Stromal cell of bone marrow (primary cell): Measurements from ENCODE around the gene HILPDA.

ENCODE experiments used
- DNase-seq: peaks from one replicate; pipeline ENCODE4 v3.0.0-alpha.2; 2012; ENCODE audit warnings: low read depth

HILPDA gene

GRCh38 chr7:128455543-128456254, at the start of gene HILPDA:
Gene HILPDA (plus strand): TSS chr7:128455878. CDS start chr7:128457269, 1,391 bp downstream.
- peak; percentile 95 for DNase-seq

GRCh38 chr7:128406314-128407232, 49.1 kb upstream of the HILPDA start:
- no peak for DNase-seq

- DNase-seq, result no peak
Observed at GRCh38 chr7:128407233-128407589, 48.5 kb upstream of the HILPDA start.

GRCh38 chr7:128407751-128408708, 47.6 kb upstream of the HILPDA start:
- DNase-seq, result no peak

- no peak for DNase-seq
Observed at GRCh38 chr7:128408709-128409595, 46.7 kb upstream of the HILPDA start.

GRCh38 chr7:128409596-128410450, 45.9 kb upstream of the HILPDA start, which contains the start of gene IMPDH1:
Gene IMPDH1 (minus strand): TSS chr7:128409982. CDS start chr7:128409901, 81 bp downstream.
- peak; percentile 60 for DNase-seq

GRCh38 chr7:128410451-128410753, 45.3 kb upstream of the HILPDA start:
- no peak for DNase-seq

GRCh38 chr7:128415217-128415785, 40.4 kb upstream of the HILPDA start:
- DNase-seq, result no peak

GRCh38 chr7:128417071-128417470, 38.6 kb upstream of the HILPDA start:
- no peak for DNase-seq

- no peak for DNase-seq
Observed at GRCh38 chr7:128419257-128419656, 36.4 kb upstream of the HILPDA start.

- no peak for DNase-seq
Observed at GRCh38 chr7:128420773-128421172, 34.9 kb upstream of the HILPDA start.

GRCh38 chr7:128421384-128421783, 34.3 kb upstream of the HILPDA start:
- no peak for DNase-seq

- no peak for DNase-seq
Observed at GRCh38 chr7:128422037-128422436, 33.6 kb upstream of the HILPDA start.

GRCh38 chr7:128422842-128423241, 32.8 kb upstream of the HILPDA start:
- DNase-seq, result no peak

GRCh38 chr7:128424686-128425275, 30.9 kb upstream of the HILPDA start:
- DNase-seq, result no peak

GRCh38 chr7:128425850-128426249, 29.8 kb upstream of the HILPDA start:
- no peak for DNase-seq

- peak; percentile 32 for DNase-seq
Observed at GRCh38 chr7:128427289-128427891, 28.3 kb upstream of the HILPDA start.

GRCh38 chr7:128430207-128430606, 25.5 kb upstream of the HILPDA start:
- DNase-seq, result no peak

- peak; percentile 19 for DNase-seq
Observed at GRCh38 chr7:128431221-128431620, 24.5 kb upstream of the HILPDA start.
